Effector memory CD4-positive, alpha-beta T cell (primary cell): ENCODE data around the gene CCDC57.

Experiments used
- DNase-seq, 3 donors: peaks; one replicate each; pipeline ENCODE4 v3.0.0-alpha.2; 2020
- H3K27ac ChIP-seq: 2 replicates; pipeline ENCODE4 v1.7.0; 2013; ENCODE audit warnings: mild to moderate bottlenecking, low read length, moderate library complexity; ENCODE audit not compliant: insufficient read depth, poor library complexity, severe bottlenecking
- H3K27me3 ChIP-seq: replicated peaks from 2 replicates; pipeline ENCODE4 v1.7.0; 2013; ENCODE audit warnings: mild to moderate bottlenecking, low read length; ENCODE audit not compliant: insufficient read depth, control insufficient read depth, poor library complexity, severe bottlenecking
- H3K36me3 ChIP-seq: 2 replicates; pipeline ENCODE4 v1.7.0; 2013; ENCODE audit warnings: mild to moderate bottlenecking, low read length, moderate library complexity; ENCODE audit not compliant: control insufficient read depth, insufficient read depth
- H3K4me1 ChIP-seq: 2 replicates; pipeline ENCODE4 v1.7.0; 2013; ENCODE audit warnings: low read length, mild to moderate bottlenecking; ENCODE audit not compliant: control insufficient read depth, insufficient read depth, poor library complexity, severe bottlenecking
- H3K4me3 ChIP-seq: 2 replicates; pipeline ENCODE4 v1.7.0; 2013; ENCODE audit warnings: low read length, low read depth, mild to moderate bottlenecking; ENCODE audit not compliant: insufficient read depth, poor library complexity, severe bottlenecking
- H3K9me3 ChIP-seq: 2 replicates; pipeline ENCODE4 v1.7.0; 2013; ENCODE audit warnings: mild to moderate bottlenecking, low read length, moderate library complexity; ENCODE audit not compliant: control insufficient read depth

CCDC57 gene

GRCh38 chr17:82188001-82188961 is 24.4 kb downstream of the CCDC57 start:
- Histone ChIP-seq H3K4me3 (no peak overlapping the region), H3K9me3 (no peaks in the 10 kb centered on the region), H3K27ac (no peak overlapping the region), H3K4me1 (no peaks in the 10 kb centered on the region), H3K27me3 (no peaks in the 10 kb centered on the region), H3K36me3 (peaks cover 11% of the 10 kb centered on the region)
- no peak for DNase-seq

- H3K27me3 ChIP-seq: no peaks in the 10 kb centered on the region
- no peak overlapping the region for H3K4me3 ChIP-seq
- no peaks in the 10 kb centered on the region for H3K4me1 ChIP-seq
- H3K9me3 ChIP-seq: no peaks in the 10 kb centered on the region
- peaks cover 4% of the 10 kb centered on the region for H3K36me3 ChIP-seq
- no peak overlapping the region for H3K27ac ChIP-seq
- DNase-seq: no peak
These were observed 25.1 kb downstream of the CCDC57 start for GRCh38 chr17:82187500-82187899.

DNA sequence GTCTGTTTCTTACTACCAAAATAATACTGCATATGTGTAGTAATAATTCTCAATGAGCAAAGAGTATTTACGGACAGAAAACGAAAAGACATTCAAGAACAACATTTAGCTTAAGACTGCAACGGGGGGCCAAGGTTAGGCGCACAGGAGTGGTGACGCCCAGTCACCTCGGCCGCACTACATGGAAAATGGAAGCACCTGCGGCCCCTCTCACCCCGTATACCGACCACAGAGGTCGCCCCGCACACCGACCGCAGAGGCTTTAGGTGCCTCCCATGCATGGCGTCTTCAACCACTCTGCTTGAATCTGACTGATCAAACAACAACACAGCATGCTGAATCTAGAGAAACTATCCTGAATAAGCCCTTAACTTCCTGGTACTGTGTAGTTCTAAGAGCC is 26.4 kb downstream of the CCDC57 start:
- Histone ChIP-seq H3K27me3 (no peaks in the 10 kb centered on the region), H3K27ac (no peak overlapping the region), H3K4me3 (no peak overlapping the region), H3K9me3 (no peaks in the 10 kb centered on the region), H3K36me3 (peaks cover 4% of the 10 kb centered on the region), H3K4me1 (no peaks in the 10 kb centered on the region)
- DNase-seq: no peak

- no peak overlapping the region for H3K27ac ChIP-seq
- DNase-seq: no peak
- no peaks in the 10 kb centered on the region for H3K4me1 ChIP-seq
- no peaks in the 10 kb centered on the region for H3K27me3 ChIP-seq
- no peaks in the 10 kb centered on the region for H3K9me3 ChIP-seq
- H3K36me3 ChIP-seq: peaks cover 4% of the 10 kb centered on the region
- no peak overlapping the region for H3K4me3 ChIP-seq
These were observed 27.9 kb downstream of the CCDC57 start for GRCh38 chr17:82184761-82185160.

GRCh38 chr17:82180776-82181528 is 31.7 kb downstream of the CCDC57 start:
- H3K4me1 ChIP-seq: no peaks in the 10 kb centered on the region
- no peak overlapping the region for H3K4me3 ChIP-seq
- peaks cover 4% of the 10 kb centered on the region for H3K36me3 ChIP-seq
- no peaks in the 10 kb centered on the region for H3K9me3 ChIP-seq
- no peak overlapping the region for H3K27ac ChIP-seq
- no peak for DNase-seq
- H3K27me3 ChIP-seq: no peaks in the 10 kb centered on the region

DNA sequence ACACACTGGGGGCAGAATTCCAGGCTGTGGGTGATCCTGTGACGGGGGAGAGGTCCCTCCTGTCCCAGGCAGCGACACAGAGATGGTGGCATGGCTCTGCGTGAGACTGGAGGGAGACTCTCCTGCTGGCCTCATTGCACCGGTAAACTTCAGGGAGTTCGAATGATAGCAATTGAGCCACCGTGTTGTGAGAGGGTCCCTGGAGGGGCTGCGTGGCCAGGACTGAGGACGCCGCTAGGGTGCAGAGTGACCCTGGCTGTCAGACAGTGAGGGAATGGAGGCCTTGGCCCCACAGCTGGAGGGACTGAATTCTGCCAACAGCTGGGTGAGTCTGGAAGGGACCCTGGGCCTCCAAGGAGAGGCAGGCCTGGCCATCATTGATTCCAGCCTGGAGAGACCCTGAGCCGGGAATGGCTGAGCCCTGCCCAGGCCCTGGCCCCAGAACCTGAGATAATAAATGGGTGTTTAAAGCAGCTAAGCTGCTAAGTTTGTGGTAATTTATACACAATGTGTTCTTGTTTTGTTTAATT is 32.6 kb downstream of the CCDC57 start:
- Histone ChIP-seq H3K36me3 (peaks cover 4% of the 10 kb centered on the region), H3K4me3 (no peak overlapping the region), H3K27ac (no peak overlapping the region), H3K27me3 (no peaks in the 10 kb centered on the region), H3K9me3 (no peaks in the 10 kb centered on the region), H3K4me1 (no peaks in the 10 kb centered on the region)
- DNase-seq: no peak

DNA sequence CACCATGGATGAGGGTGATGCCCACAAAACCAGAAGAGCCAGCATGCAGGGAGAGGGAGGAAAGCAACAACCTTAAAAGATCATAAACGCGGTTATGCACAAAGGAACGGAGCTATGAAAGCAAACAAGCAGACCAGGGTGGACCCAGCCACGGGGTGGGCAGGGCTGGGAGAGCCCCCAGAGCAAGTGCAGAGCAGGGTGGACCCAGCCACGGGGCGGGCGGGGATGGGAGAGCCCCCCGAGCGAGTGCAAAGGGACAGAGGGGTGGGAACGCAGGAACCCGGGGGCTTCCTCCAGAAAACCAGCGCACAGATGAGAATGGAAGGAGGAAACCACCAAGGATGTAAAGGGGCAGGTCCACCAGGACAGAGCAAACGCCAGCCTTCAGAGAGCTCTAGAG is 33.2 kb downstream of the CCDC57 start:
- Histone ChIP-seq H3K4me1 (no peaks in the 10 kb centered on the region), H3K9me3 (no peaks in the 10 kb centered on the region), H3K27me3 (no peaks in the 10 kb centered on the region), H3K4me3 (no peak overlapping the region), H3K27ac (no peak overlapping the region), H3K36me3 (peaks cover under 1% of the 10 kb centered on the region)
- no peak for DNase-seq

DNA sequence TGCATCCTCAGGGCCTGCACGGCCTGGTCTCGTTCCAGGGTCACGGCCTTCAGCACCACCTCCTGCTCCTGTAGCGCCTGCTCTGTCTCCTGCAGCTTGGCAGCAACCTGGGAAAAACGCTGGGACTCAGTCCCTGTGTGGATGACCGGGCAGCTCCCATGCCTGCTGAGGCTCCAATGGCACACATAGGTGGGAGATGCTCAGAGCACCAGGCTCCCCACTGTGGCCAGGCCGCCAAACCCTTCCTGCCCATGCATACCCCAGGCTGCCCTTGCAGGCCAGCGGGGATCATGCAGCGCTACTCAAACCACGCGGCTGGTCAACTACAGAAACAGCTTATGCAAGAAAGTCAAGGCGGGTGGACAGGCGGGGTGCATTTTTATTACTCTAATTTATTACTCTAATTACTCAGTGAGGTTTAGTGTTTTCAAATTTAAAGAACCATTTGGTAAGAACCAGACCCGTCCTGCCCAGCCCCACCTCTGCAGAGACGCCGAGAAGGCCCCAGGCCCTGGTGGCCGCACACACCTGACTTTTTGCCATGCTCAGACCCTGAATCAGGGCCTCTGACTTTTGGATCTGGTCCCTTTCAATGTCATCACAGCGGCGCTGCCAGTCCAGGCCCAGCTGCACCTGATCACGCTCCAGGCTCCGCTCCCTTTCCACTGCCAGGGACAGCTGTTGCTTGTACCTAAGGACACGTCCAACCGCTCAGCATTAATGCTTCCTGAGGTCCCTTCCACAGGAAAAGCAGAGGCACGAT is 34.0 kb downstream of the CCDC57 start:
- H3K4me3 ChIP-seq: no peak overlapping the region
- H3K27ac ChIP-seq: no peak overlapping the region
- H3K9me3 ChIP-seq: no peaks in the 10 kb centered on the region
- no peak for DNase-seq
- no peaks in the 10 kb centered on the region for H3K27me3 ChIP-seq
- no peaks in the 10 kb centered on the region for H3K36me3 ChIP-seq
- H3K4me1 ChIP-seq: no peaks in the 10 kb centered on the region

GRCh38 chr17:82177761-82178498 is 34.7 kb downstream of the CCDC57 start:
- no peak for DNase-seq
- H3K4me1 ChIP-seq: no peaks in the 10 kb centered on the region
- H3K36me3 ChIP-seq: no peaks in the 10 kb centered on the region
- no peak overlapping the region for H3K4me3 ChIP-seq
- no peak overlapping the region for H3K27ac ChIP-seq
- H3K27me3 ChIP-seq: no peaks in the 10 kb centered on the region
- no peaks in the 10 kb centered on the region for H3K9me3 ChIP-seq
